ENCODE results near the gene ZNF771.

GRCh38 chr16:30459456-30459855, 52.0 kb downstream of the ZNF771 start:
- TF ChIP-seq CTCF (IDR thresholded peaks at IDR 0.05) (no peak), ESRRA (IDR thresholded peaks at IDR 0.05; ENCODE audit: borderline replicate concordance, low read length) (no peak), CEBPB (IDR thresholded peaks at IDR 0.05) (no peak), RFX5 (IDR thresholded peaks at IDR 0.05) (no peak), REST (IDR thresholded peaks at IDR 0.05) (no peak), POLR2A (IDR thresholded peaks at IDR 0.05; ENCODE audit: low read length) (no peak), HDAC2 (IDR thresholded peaks at IDR 0.05) (no peak), KDM5A (IDR thresholded peaks at IDR 0.05) (no peak), EP300 (IDR thresholded peaks at IDR 0.05) (no peak), PBX3 (IDR thresholded peaks at IDR 0.05) (no peak), HES2 (IDR thresholded peaks at IDR 0.05) (no peak), ZFP36 (IDR thresholded peaks at IDR 0.05; ENCODE audit: borderline replicate concordance, partially characterized antibody) (no peak)
